Measurements from ENCODE around the gene INAFM2.

INAFM2 gene

GRCh38 chr15:40330368-40330836 lies 6.9 kb downstream of the INAFM2 start:
- DNase-seq: no peak

- DNase-seq: no peak
Observed at GRCh38 chr15:40331026-40331425, 7.5 kb downstream of the INAFM2 start.

- no peak for DNase-seq
Observed at GRCh38 chr15:40331637-40332036, 8.1 kb downstream of the INAFM2 start.

- DNase-seq: no peak
Observed at GRCh38 chr15:40332113-40332781, 8.8 kb downstream of the INAFM2 start.

- peak; percentile 44 for DNase-seq
Observed at GRCh38 chr15:40333922-40334492, 10.5 kb downstream of the INAFM2 start.

- no peak for DNase-seq
Observed at GRCh38 chr15:40334541-40334940, 11.0 kb downstream of the INAFM2 start.

- DNase-seq: no peak
Observed at GRCh38 chr15:40334941-40335795, 11.7 kb downstream of the INAFM2 start.

GRCh38 chr15:40335938-40336743 lies 12.6 kb downstream of the INAFM2 start:
- DNase-seq: no peak

- DNase-seq: no peak
Observed at GRCh38 chr15:40336744-40337122, 13.2 kb downstream of the INAFM2 start.

GRCh38 chr15:40337597-40337996 lies 14.1 kb downstream of the INAFM2 start:
- DNase-seq: no peak

- peak; percentile 82 for DNase-seq
Observed at GRCh38 chr15:40338041-40338657, 14.7 kb downstream of the INAFM2 start.

GRCh38 chr15:40338921-40339620 lies 15.6 kb downstream of the INAFM2 start:
- DNase-seq: no peak

- DNase-seq: no peak
Observed at GRCh38 chr15:40339621-40339945, 16.1 kb downstream of the INAFM2 start.

GRCh38 chr15:40340038-40340739 lies 16.7 kb downstream of the INAFM2 start:
- DNase-seq: no peak

GRCh38 chr15:40340740-40341400 lies 17.4 kb downstream of the INAFM2 start, which contains the start of gene CCDC9B:
Gene CCDC9B (minus strand): TSS chr15:40340939. CDS start chr15:40340819, 120 bp downstream.
- no peak for DNase-seq

GRCh38 chr15:40342416-40343320 lies 19.2 kb downstream of the INAFM2 start:
- DNase-seq: no peak

GRCh38 chr15:40343512-40343911 lies 20.0 kb downstream of the INAFM2 start:
- no peak for DNase-seq

GRCh38 chr15:40344217-40344616 lies 20.7 kb downstream of the INAFM2 start:
- no peak for DNase-seq

- peak; percentile 68 for DNase-seq
Observed at GRCh38 chr15:40344631-40345120, 21.2 kb downstream of the INAFM2 start.

Measured in stimulated activated CD4-positive, alpha-beta T cell treated with anti-CD3 and anti-CD28 coated beads, Interleukin-1b, Interleukin-23, amount 100 ng/mL, for 48 hours (primary cell).